PC-9 (cell line): ENCODE measurements around the gene NBPF4.
"Not testable (repeated sequence)": the region's sequence is repeated elsewhere in the genome, so short reads cannot be mapped to it uniquely, and the experiment has no call there.

Experiments
- EZH2 ChIP-seq: fragments of 200-600 bp; sonication (generic); IDR thresholded peaks from 2 replicates; pipeline ENCODE4 v1.8.0; 2017; ENCODE audit warnings: antibody characterized with exemption, low read depth
- TF ChIP-seq, protein P1 (sequence below): fragments of 200-600 bp; sonication (generic); conservative IDR thresholded peaks from 2 replicates; pipeline ENCODE4 v1.6.1; 2017; ENCODE audit warnings: mixed run types, antibody characterized with exemption, mild to moderate bottlenecking, moderate library complexity

DNA sequence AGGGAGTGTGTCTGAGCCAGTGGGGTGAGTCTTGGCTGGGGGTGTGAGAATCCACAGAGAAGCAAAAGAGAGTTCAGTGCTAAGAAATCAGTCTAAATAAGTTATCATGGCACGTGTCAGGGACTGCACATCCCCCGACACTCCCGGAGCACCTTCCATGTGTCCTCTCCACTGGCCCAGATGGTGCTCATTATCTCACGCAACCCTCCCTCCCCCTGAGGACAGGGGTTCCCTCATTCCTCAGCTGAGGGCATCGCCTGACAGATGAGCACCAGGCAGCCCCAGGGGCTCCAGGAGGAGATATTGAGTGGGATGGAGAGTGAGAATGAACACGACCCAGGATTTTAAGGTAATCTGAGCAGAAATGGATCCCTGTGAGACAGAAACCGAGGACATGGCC, 16.1 kb downstream of the NBPF4 start:
- TF ChIP-seq, protein P1, sequence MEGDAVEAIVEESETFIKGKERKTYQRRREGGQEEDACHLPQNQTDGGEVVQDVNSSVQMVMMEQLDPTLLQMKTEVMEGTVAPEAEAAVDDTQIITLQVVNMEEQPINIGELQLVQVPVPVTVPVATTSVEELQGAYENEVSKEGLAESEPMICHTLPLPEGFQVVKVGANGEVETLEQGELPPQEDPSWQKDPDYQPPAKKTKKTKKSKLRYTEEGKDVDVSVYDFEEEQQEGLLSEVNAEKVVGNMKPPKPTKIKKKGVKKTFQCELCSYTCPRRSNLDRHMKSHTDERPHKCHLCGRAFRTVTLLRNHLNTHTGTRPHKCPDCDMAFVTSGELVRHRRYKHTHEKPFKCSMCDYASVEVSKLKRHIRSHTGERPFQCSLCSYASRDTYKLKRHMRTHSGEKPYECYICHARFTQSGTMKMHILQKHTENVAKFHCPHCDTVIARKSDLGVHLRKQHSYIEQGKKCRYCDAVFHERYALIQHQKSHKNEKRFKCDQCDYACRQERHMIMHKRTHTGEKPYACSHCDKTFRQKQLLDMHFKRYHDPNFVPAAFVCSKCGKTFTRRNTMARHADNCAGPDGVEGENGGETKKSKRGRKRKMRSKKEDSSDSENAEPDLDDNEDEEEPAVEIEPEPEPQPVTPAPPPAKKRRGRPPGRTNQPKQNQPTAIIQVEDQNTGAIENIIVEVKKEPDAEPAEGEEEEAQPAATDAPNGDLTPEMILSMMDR: not testable (repeated sequence)
- TF ChIP-seq EZH2: not testable (repeated sequence)
